ENCODE data around the gene OR4Q3.
"Not testable (repeated sequence)": the region's sequence is repeated elsewhere in the genome, so short reads cannot be mapped to it uniquely, and the experiment has no call there.

Gene OR4Q3

DNA sequence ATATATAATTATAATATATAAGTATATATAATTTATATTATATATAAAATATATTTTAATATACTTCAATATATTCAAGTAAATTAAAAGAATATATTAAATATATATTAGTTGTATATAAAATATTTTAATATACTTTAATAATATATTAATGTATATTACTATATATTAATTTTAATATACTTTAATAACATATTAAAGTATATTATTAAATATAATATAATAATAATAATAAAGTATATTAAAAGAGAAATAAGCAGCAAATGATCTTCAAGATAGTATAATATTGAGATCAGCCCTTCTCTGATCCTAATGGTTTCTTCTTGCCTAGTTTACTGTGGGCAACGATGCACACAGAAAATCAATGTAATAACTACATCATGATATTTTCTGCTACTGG lies 32.2 kb downstream of the OR4Q3 start:
- H4K20me1 ChIP-seq (ENCODE audit: control insufficient read depth, insufficient read depth, low read depth, low read length), result no peaks in the 10 kb centered on the region
- no peak for TF ChIP-seq EZH2phosphoT487 (IDR thresholded peaks at IDR 0.05; ENCODE audit: borderline replicate concordance, low read length)
- TF ChIP-seq, protein P1, sequence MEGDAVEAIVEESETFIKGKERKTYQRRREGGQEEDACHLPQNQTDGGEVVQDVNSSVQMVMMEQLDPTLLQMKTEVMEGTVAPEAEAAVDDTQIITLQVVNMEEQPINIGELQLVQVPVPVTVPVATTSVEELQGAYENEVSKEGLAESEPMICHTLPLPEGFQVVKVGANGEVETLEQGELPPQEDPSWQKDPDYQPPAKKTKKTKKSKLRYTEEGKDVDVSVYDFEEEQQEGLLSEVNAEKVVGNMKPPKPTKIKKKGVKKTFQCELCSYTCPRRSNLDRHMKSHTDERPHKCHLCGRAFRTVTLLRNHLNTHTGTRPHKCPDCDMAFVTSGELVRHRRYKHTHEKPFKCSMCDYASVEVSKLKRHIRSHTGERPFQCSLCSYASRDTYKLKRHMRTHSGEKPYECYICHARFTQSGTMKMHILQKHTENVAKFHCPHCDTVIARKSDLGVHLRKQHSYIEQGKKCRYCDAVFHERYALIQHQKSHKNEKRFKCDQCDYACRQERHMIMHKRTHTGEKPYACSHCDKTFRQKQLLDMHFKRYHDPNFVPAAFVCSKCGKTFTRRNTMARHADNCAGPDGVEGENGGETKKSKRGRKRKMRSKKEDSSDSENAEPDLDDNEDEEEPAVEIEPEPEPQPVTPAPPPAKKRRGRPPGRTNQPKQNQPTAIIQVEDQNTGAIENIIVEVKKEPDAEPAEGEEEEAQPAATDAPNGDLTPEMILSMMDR (IDR thresholded peaks at IDR 0.05; ENCODE audit: low read depth, low read length, poor library complexity, severe bottlenecking), result no peak
- peaks cover 11% of the 10 kb centered on the region for H3K9me3 ChIP-seq (ENCODE audit: control insufficient read depth, insufficient read depth, low read length)
- no peaks in the 10 kb centered on the region for H3K36me3 ChIP-seq (ENCODE audit: control insufficient read depth, low read length)
- H3K27ac ChIP-seq (ENCODE audit: low read depth, low read length), result no peak overlapping the region
- H3K4me2 ChIP-seq (ENCODE audit: low read length), result no peak overlapping the region
- H3K4me3 ChIP-seq (ENCODE audit: low read length), result no peak overlapping the region
- H3K9me2 ChIP-seq (replicated peaks; ENCODE audit: control insufficient read depth, low read length), result no peaks in the 10 kb centered on the region
- no peaks in the 10 kb centered on the region for H3K4me1 ChIP-seq (ENCODE audit: control insufficient read depth, low read length)
- no peaks in the 10 kb centered on the region for H3F3A ChIP-seq (ENCODE audit: control insufficient read depth, insufficient read depth)
- no peaks in the 10 kb centered on the region for H3K79me2 ChIP-seq (ENCODE audit: control insufficient read depth, low read length)
- H3K27me3 ChIP-seq (ENCODE audit: control insufficient read depth, low read length), result no peaks in the 10 kb centered on the region

DNA sequence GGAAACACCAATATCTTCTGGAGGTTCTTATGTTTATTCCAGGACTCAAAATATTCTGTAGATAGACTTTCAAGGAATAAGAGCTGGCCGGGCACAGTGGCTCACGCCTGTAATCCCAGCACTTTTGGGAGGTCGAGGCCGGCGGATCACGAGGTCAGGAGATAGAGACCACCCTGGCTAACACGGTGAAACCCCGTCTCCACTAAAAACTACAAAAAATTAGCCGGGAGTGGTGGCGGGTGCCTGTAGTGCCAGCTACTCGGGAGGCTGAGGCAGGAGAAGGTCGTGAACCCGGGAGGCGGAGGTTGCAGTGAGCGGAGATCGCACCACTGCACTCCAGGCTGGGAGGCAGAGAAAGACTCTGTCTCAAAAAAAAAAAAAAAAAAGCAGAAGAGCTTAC lies 42.5 kb downstream of the OR4Q3 start:
- H3K79me2 ChIP-seq (ENCODE audit: control insufficient read depth, low read length); H3F3A ChIP-seq (ENCODE audit: control insufficient read depth, insufficient read depth); H3K9me2 ChIP-seq (replicated peaks; ENCODE audit: control insufficient read depth, low read length); H3K27me3 ChIP-seq (ENCODE audit: control insufficient read depth, low read length); H3K4me2 ChIP-seq (ENCODE audit: low read length); H3K27ac ChIP-seq (ENCODE audit: low read depth, low read length); H3K4me3 ChIP-seq (ENCODE audit: low read length); H3K4me1 ChIP-seq (ENCODE audit: control insufficient read depth, low read length); H4K20me1 ChIP-seq (ENCODE audit: control insufficient read depth, insufficient read depth, low read depth, low read length); H3K9me3 ChIP-seq (ENCODE audit: control insufficient read depth, insufficient read depth, low read length); H3K36me3 ChIP-seq (ENCODE audit: control insufficient read depth, low read length): not testable (repeated sequence)

DNA sequence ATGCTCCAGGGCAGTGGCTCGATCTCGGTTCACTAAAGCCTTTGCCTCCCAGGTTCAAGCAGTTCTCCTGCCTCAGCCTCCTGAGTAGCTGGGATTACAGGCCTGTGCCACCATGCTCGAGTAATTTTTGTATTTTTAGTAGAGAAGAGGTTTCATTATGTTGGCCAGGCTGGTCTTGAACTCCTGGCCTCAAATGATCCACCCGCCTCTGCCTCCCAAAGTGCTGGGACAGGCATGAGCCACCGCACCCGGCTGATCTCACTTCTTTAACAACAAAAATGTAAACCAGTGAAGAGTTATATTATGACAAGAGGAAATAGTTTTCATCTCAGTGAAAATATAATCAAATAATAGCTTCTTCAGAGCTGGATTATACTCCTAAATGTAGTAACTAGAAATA lies 43.9 kb downstream of the OR4Q3 start:
- H3F3A ChIP-seq (ENCODE audit: control insufficient read depth, insufficient read depth); H3K9me3 ChIP-seq (ENCODE audit: control insufficient read depth, insufficient read depth, low read length); H3K4me3 ChIP-seq (ENCODE audit: low read length); H3K4me2 ChIP-seq (ENCODE audit: low read length); H3K4me1 ChIP-seq (ENCODE audit: control insufficient read depth, low read length); H3K27me3 ChIP-seq (ENCODE audit: control insufficient read depth, low read length); H4K20me1 ChIP-seq (ENCODE audit: control insufficient read depth, insufficient read depth, low read depth, low read length); H3K27ac ChIP-seq (ENCODE audit: low read depth, low read length); H3K36me3 ChIP-seq (ENCODE audit: control insufficient read depth, low read length); H3K9me2 ChIP-seq (replicated peaks; ENCODE audit: control insufficient read depth, low read length); H3K79me2 ChIP-seq (ENCODE audit: control insufficient read depth, low read length): not testable (repeated sequence)

- not testable (repeated sequence) for H3K4me2 ChIP-seq (ENCODE audit: low read length); H3K4me1 ChIP-seq (ENCODE audit: control insufficient read depth, low read length); H3K27me3 ChIP-seq (ENCODE audit: control insufficient read depth, low read length); H3K79me2 ChIP-seq (ENCODE audit: control insufficient read depth, low read length); H3K36me3 ChIP-seq (ENCODE audit: control insufficient read depth, low read length); H4K20me1 ChIP-seq (ENCODE audit: control insufficient read depth, insufficient read depth, low read depth, low read length); H3K27ac ChIP-seq (ENCODE audit: low read depth, low read length); H3K4me3 ChIP-seq (ENCODE audit: low read length); H3K9me3 ChIP-seq (ENCODE audit: control insufficient read depth, insufficient read depth, low read length); H3K9me2 ChIP-seq (replicated peaks; ENCODE audit: control insufficient read depth, low read length); H3F3A ChIP-seq (ENCODE audit: control insufficient read depth, insufficient read depth)
These were observed 44.8 kb downstream of the OR4Q3 start for GRCh38 chr14:19788150-19788549.

GRCh38 chr14:19796520-19797108 lies 53.2 kb downstream of the OR4Q3 start:
- H3K4me2 ChIP-seq (ENCODE audit: low read length); H3K36me3 ChIP-seq (ENCODE audit: control insufficient read depth, low read length); H3K4me1 ChIP-seq (ENCODE audit: control insufficient read depth, low read length); H3K9me3 ChIP-seq (ENCODE audit: control insufficient read depth, insufficient read depth, low read length); H3K79me2 ChIP-seq (ENCODE audit: control insufficient read depth, low read length); H3K9me2 ChIP-seq (replicated peaks; ENCODE audit: control insufficient read depth, low read length); H3F3A ChIP-seq (ENCODE audit: control insufficient read depth, insufficient read depth); H3K27me3 ChIP-seq (ENCODE audit: control insufficient read depth, low read length); H4K20me1 ChIP-seq (ENCODE audit: control insufficient read depth, insufficient read depth, low read depth, low read length); H3K27ac ChIP-seq (ENCODE audit: low read depth, low read length); H3K4me3 ChIP-seq (ENCODE audit: low read length): not testable (repeated sequence)

Data from DOHH2 (cell line).